Endometrial microvascular endothelial cells (primary cell): ENCODE data around the gene FLACC1. TPM values are rescaled to one million over a fixed set of nuclear protein-coding genes. Genes with fewer than 3 reads are reported as not detected.

Source experiments
- in situ Hi-C: cut with HindIII; loops from 2 replicates; pipeline ENCODE4 v1.10.0; 2017; ENCODE audit warnings: low sequenced_read_pairs, low pct_unique_long_range_greater_than_20kb; ENCODE audit errors: inconsistent ontology term
- total RNA-seq: library from RNA; depleted of rRNA; stranded (reverse); fragments of >200 nt; gene quantifications from one replicate; pipeline ENCODE4 v1.2.3, GENCODE V29; 2015; ENCODE audit errors: inconsistent ontology term

The FLACC1 gene
- total RNA-seq, result not detected

- in situ Hi-C loops, result loop anchor here (25.0 kb wide), 1 partner anchor 95 kb away; the partner anchor contains the start of gene CASP8
Observed at GRCh38 chr2:201357221-201357620, at the start of gene FLACC1. Gene FLACC1, minus strand, starts transcription at chr2:201357345. Its CDS starts 5,941 bp downstream, at chr2:201351404.

- in situ Hi-C loops, result no loop called here
Observed at GRCh38 chr2:201406077-201406662, 49.0 kb upstream of the FLACC1 start.

GRCh38 chr2:201404699-201405280 is 47.6 kb upstream of the FLACC1 start:
- in situ Hi-C loops, result no loop called here

GRCh38 chr2:201403880-201404279 is 46.7 kb upstream of the FLACC1 start:
- in situ Hi-C loops, result no loop called here

GRCh38 chr2:201402651-201403562 is 45.8 kb upstream of the FLACC1 start:
- in situ Hi-C loops, result no loop called here

GRCh38 chr2:201401815-201402214 is 44.7 kb upstream of the FLACC1 start:
- in situ Hi-C loops, result no loop called here

GRCh38 chr2:201396595-201396994 is 39.5 kb upstream of the FLACC1 start:
- in situ Hi-C loops, result no loop called here

- in situ Hi-C loops, result no loop called here
Observed at GRCh38 chr2:201383136-201383535, 26.0 kb upstream of the FLACC1 start.

- in situ Hi-C loops, result no loop called here
Observed at GRCh38 chr2:201378496-201379397, 21.6 kb upstream of the FLACC1 start.

GRCh38 chr2:201377218-201377617 is 20.1 kb upstream of the FLACC1 start:
- in situ Hi-C loops, result no loop called here

GRCh38 chr2:201369775-201370174 is 12.6 kb upstream of the FLACC1 start:
- in situ Hi-C loops, result loop anchor here (25.0 kb wide), 1 partner anchor 107 kb away; the partner anchor contains the start of gene CASP8

- in situ Hi-C loops, result loop anchor here (25.0 kb wide), 1 partner anchor 107 kb away; the partner anchor contains the start of gene CASP8
Observed at GRCh38 chr2:201369318-201369717, 12.2 kb upstream of the FLACC1 start.

GRCh38 chr2:201366146-201366545 is 9.0 kb upstream of the FLACC1 start:
- in situ Hi-C loops, result loop anchor here (25.0 kb wide), 1 partner anchor 104 kb away; the partner anchor contains the start of gene CASP8

GRCh38 chr2:201363857-201364560 is 6.9 kb upstream of the FLACC1 start:
- in situ Hi-C loops, result loop anchor here (25.0 kb wide), 1 partner anchor 102 kb away; the partner anchor contains the start of gene CASP8

- in situ Hi-C loops, result loop anchor here (25.0 kb wide), 1 partner anchor 100 kb away; the partner anchor contains the start of gene CASP8
Observed at GRCh38 chr2:201362396-201362795, 5.3 kb upstream of the FLACC1 start.

GRCh38 chr2:201361078-201361733 is 4.1 kb upstream of the FLACC1 start:
- in situ Hi-C loops, result loop anchor here (25.0 kb wide), 1 partner anchor 99 kb away; the partner anchor contains the start of gene CASP8

- in situ Hi-C loops, result loop anchor here (25.0 kb wide), 1 partner anchor 98 kb away; the partner anchor contains the start of gene CASP8
Observed at GRCh38 chr2:201360256-201360655, 3.1 kb upstream of the FLACC1 start.
